Loucy (cell line): ENCODE results near the gene GRIN2D.

Source experiments
- CTCF ChIP-seq: fragments of 200-600 bp; sonication (generic); conservative IDR thresholded peaks from 2 replicates; pipeline ENCODE4 v1.5.1; 2014; ENCODE audit warnings: mild to moderate bottlenecking, antibody characterized with exemption, low read length
- EZH2phosphoT487 ChIP-seq: fragments of 200-600 bp; IDR thresholded peaks from 2 replicates; pipeline ENCODE4 v1.6.1; 2018; ENCODE audit warnings: antibody characterized with exemption, mild to moderate bottlenecking, moderate library complexity, borderline replicate concordance

GRCh38 chr19:48367855-48368254 is 25.6 kb upstream of the GRIN2D start:
- TF ChIP-seq CTCF (no peak), EZH2phosphoT487 (no peak)
